Choroid plexus epithelial cell (primary cell): ENCODE data around the gene RHOV.
A peak's percentile ranks its signal among the peaks of the same experiment; 100 is the strongest.

ENCODE experiments used
- DNase-seq: peaks from one replicate; pipeline ENCODE4 v3.0.0-alpha.2; 2010; ENCODE audit warnings: low read depth
- H3K4me3 ChIP-seq: 2 replicates; pipeline ENCODE4 v1.5.1; 2011; ENCODE audit warnings: low read depth, mild to moderate bottlenecking, control low read depth, low read length, moderate library complexity
- CTCF ChIP-seq: conservative IDR thresholded peaks from 2 replicates; pipeline ENCODE4 v1.5.1; 2011; ENCODE audit warnings: low read depth, mild to moderate bottlenecking, control low read depth, inconsistent platforms, low read length, moderate library complexity

Gene RHOV

GRCh38 chr15:40843885-40844695 is 29.9 kb downstream of the RHOV start, which contains the start of gene SPINT1:
TSS of gene SPINT1 (plus strand) at chr15:40844048. CDS start at chr15:40844555, 507 bp downstream.
- no peak for TF ChIP-seq CTCF
- H3K4me3 ChIP-seq: peak within 1 kb of the TSS; percentile 54
- no peak for DNase-seq

- peak overlapping the region; percentile 54 for H3K4me3 ChIP-seq
- no peak for TF ChIP-seq CTCF
- no peak for DNase-seq
Measured at GRCh38 chr15:40843261-40843884, 30.7 kb downstream of the RHOV start.

GRCh38 chr15:40841741-40842140 is 32.3 kb downstream of the RHOV start:
- no peak overlapping the region for H3K4me3 ChIP-seq
- TF ChIP-seq CTCF: no peak
- DNase-seq: no peak

- no peak for TF ChIP-seq CTCF
- DNase-seq: no peak
- no peak overlapping the region for H3K4me3 ChIP-seq
Measured at GRCh38 chr15:40838756-40839155, 35.3 kb downstream of the RHOV start.

GRCh38 chr15:40836020-40836419 is 38.0 kb downstream of the RHOV start:
- no peak for DNase-seq
- no peak for TF ChIP-seq CTCF
- no peak overlapping the region for H3K4me3 ChIP-seq

GRCh38 chr15:40832903-40833302 is 41.1 kb downstream of the RHOV start:
- no peak for TF ChIP-seq CTCF
- H3K4me3 ChIP-seq: no peak overlapping the region
- DNase-seq: no peak

- DNase-seq: no peak
- H3K4me3 ChIP-seq: no peak overlapping the region
- TF ChIP-seq CTCF: no peak
Measured at GRCh38 chr15:40831861-40832260, 42.2 kb downstream of the RHOV start.
